BLaER1 treated with 17β-estradiol and CSF1 and Interleukin-3, amounts not matched to agents 10 nM and 100 nM (cell line): ENCODE data around the gene ZNF217.
"Not testable (repeated sequence)": the region's sequence is repeated elsewhere in the genome, so short reads cannot be mapped to it uniquely, and the experiment has no call there.

ENCODE experiments used
- H3K27ac ChIP-seq, 11 experiments: shearing (Covaris generic); formaldehyde crosslinking; 2 replicates each; pipeline ENCODE4 v1.8.1; 2022
- H3K27me3 ChIP-seq, 11 experiments: shearing (Covaris generic); formaldehyde crosslinking; 2 replicates each; pipeline ENCODE4 v1.8.1; 2022
- H3K36me3 ChIP-seq, 11 experiments: shearing (Covaris generic); formaldehyde crosslinking; 2 replicates each; pipeline ENCODE4 v1.8.1; 2022
- H3K4me1 ChIP-seq, 10 experiments: shearing (Covaris generic); formaldehyde crosslinking; 2 replicates each; pipeline ENCODE4 v1.8.1; 2022
- H3K4me2 ChIP-seq, 11 experiments: shearing (Covaris generic); formaldehyde crosslinking; 2 replicates each; pipeline ENCODE4 v1.8.1; 2022
- H3K4me3 ChIP-seq, 10 experiments: shearing (Covaris generic); formaldehyde crosslinking; 2 replicates each; pipeline ENCODE4 v1.8.1; 2022
- H3K9ac ChIP-seq, 11 experiments: shearing (Covaris generic); formaldehyde crosslinking; 2 replicates each; pipeline ENCODE4 v1.8.1; 2022
- H3K9me3 ChIP-seq, 11 experiments: shearing (Covaris generic); formaldehyde crosslinking; replicated peaks in 1 of 11; 2 replicates each; pipeline ENCODE4 v1.8.1; 2022
- H4K20me1 ChIP-seq, 11 experiments: shearing (Covaris generic); formaldehyde crosslinking; 2 replicates each; pipeline ENCODE4 v1.8.1; 2022
- Cebpa-rat ChIP-seq, 11 experiments: shearing (Covaris generic); IDR thresholded peaks; 2 replicates each; pipeline ENCODE4 v1.8.1; 2022

ZNF217 gene

GRCh38 chr20:53535878-53536277 is 57.8 kb downstream of the ZNF217 start:
- H3K9ac ChIP-seq = no peak overlapping the region
- no peak overlapping the region for H3K27ac ChIP-seq
- no peaks in the 10 kb centered on the region for H3K36me3 ChIP-seq
- TF ChIP-seq Cebpa-rat (IDR thresholded peaks at IDR 0.05) = no peak
- no peaks in the 10 kb centered on the region for H3K9me3 ChIP-seq
- H3K27me3 ChIP-seq = no peaks in the 10 kb centered on the region
- peaks cover 7 to 32% (median 19%) of the 10 kb centered on the region in 10 experiments for H3K4me1 ChIP-seq
- no peak overlapping the region for H3K4me3 ChIP-seq
- no peak overlapping the region for H3K4me2 ChIP-seq
- no peaks in the 10 kb centered on the region for H4K20me1 ChIP-seq

DNA sequence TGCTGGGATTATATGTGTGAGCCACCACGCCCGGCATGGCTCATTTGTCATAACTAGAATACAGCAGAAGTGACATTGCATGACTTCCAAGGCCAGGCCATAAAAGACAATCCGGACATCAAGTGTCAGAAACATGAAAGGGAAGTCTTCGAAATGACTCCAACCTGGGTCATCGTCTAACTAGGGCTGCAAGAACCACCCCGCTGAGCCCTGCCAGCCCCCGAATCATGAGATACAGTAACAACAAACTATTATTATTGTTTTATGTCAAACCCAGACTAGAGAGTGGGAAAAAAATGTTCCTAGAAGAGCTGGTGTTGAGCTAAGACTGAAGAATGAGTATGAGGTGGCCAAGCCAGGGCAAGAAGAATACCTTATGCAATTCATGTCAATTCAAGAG is 59.6 kb downstream of the ZNF217 start:
- no peak for TF ChIP-seq Cebpa-rat (IDR thresholded peaks at IDR 0.05)
- Histone ChIP-seq H3K4me1 (peaks cover under 1 to 20% (median 10%) of the 10 kb centered on the region in 10 experiments; a peak in 19 of 20 replicates), H3K36me3 (no peaks in the 10 kb centered on the region), H3K4me3 (no peak overlapping the region), H3K9me3 (no peaks in the 10 kb centered on the region), H3K4me2 (no peak overlapping the region), H3K9ac (no peak overlapping the region), H4K20me1 (no peaks in the 10 kb centered on the region), H3K27me3 (no peaks in the 10 kb centered on the region), H3K27ac (no peak overlapping the region)

DNA sequence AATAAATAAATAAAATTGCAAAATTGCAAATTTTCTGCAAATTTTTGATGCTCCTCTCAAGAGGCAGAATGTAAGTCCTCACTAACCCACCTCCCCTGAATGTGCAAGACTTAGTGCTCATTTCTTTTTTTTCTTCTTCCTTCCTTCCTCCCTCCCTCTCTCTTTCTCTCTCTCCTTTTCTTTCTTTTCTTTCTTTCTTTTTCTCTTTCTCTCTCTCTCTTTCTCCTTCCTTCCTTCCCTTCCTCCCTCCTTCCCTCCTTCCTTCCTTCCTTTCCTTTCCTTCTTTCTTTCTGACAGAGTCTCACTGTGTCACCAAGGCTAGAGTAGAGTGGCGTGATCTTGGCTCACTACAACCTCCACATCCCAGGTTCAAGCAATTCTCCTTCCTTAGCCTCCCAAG is 60.1 kb downstream of the ZNF217 start:
- Histone ChIP-seq H3K4me2 (no peak overlapping the region), H3K27me3 (no peaks in the 10 kb centered on the region), H3K4me1 (peaks cover 0 to 15% (median 6%) of the 10 kb centered on the region in 10 experiments; a peak in 14 of 20 replicates), H3K36me3 (no peaks in the 10 kb centered on the region), H3K27ac (no peak overlapping the region), H3K4me3 (no peak overlapping the region), H3K9ac (no peak overlapping the region), H3K9me3 (no peaks in the 10 kb centered on the region), H4K20me1 (no peaks in the 10 kb centered on the region)
- TF ChIP-seq Cebpa-rat (IDR thresholded peaks at IDR 0.05) = no peak

- not testable (repeated sequence) for H3K27me3 ChIP-seq, H3K4me3 ChIP-seq, H3K9me3 ChIP-seq, H3K36me3 ChIP-seq, H3K27ac ChIP-seq, H4K20me1 ChIP-seq, H3K9ac ChIP-seq, H3K4me1 ChIP-seq
- peak overlapping the region in 2 of 11 experiments; percentile 30 to 61; a peak in 3 of 22 replicates for H3K4me2 ChIP-seq
Measured at GRCh38 chr20:53532654-53533312, 60.9 kb downstream of the ZNF217 start.

GRCh38 chr20:53530440-53530839 is 63.2 kb downstream of the ZNF217 start:
- Histone ChIP-seq H3K4me1 (peaks cover 0 to 8% (median 2%) of the 10 kb centered on the region in 10 experiments; a peak in 6 of 20 replicates), H3K9ac (no peak overlapping the region), H3K9me3 (no peaks in the 10 kb centered on the region), H3K27me3 (no peaks in the 10 kb centered on the region), H3K4me2 (no peak overlapping the region), H3K36me3 (no peaks in the 10 kb centered on the region), H3K4me3 (no peak overlapping the region), H3K27ac (no peak overlapping the region), H4K20me1 (no peaks in the 10 kb centered on the region)
- TF ChIP-seq Cebpa-rat (IDR thresholded peaks at IDR 0.05) = no peak

DNA sequence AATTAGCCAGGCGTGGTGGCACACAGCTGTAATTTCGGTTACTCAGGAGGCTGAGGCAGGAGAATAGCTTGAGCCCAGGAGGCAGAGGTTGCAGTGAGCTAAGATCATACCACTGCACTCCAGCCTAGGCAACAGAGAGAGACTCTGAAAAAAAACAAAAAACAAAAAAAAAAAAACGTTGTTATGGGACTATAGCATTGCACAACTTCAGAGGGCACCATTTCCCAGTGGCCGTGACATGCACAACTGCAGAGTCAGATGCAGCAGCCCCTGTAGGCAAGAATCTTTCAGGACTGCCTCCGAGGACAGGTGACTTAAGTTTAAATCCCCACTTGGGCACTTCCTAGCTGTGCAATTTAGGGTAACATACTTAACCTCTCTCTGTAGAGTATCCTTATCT is 64.0 kb downstream of the ZNF217 start:
- no peak overlapping the region for H3K9ac ChIP-seq
- no peak overlapping the region for H3K4me3 ChIP-seq
- H3K9me3 ChIP-seq = no peaks in the 10 kb centered on the region
- no peaks in the 10 kb centered on the region for H3K27me3 ChIP-seq
- no peaks in the 10 kb centered on the region for H4K20me1 ChIP-seq
- no peak overlapping the region for H3K27ac ChIP-seq
- TF ChIP-seq Cebpa-rat (IDR thresholded peaks at IDR 0.05) = no peak
- peaks cover 0 to 7% (median 2%) of the 10 kb centered on the region in 10 experiments; a peak in 6 of 20 replicates for H3K4me1 ChIP-seq
- H3K4me2 ChIP-seq = no peak overlapping the region
- H3K36me3 ChIP-seq = no peaks in the 10 kb centered on the region

- H3K4me2 ChIP-seq = no peak overlapping the region
- no peaks in the 10 kb centered on the region for H3K27me3 ChIP-seq
- TF ChIP-seq Cebpa-rat (IDR thresholded peaks at IDR 0.05) = no peak
- no peaks in the 10 kb centered on the region for H4K20me1 ChIP-seq
- H3K4me3 ChIP-seq = no peak overlapping the region
- H3K4me1 ChIP-seq = no peaks in the 10 kb centered on the region
- H3K9ac ChIP-seq = no peak overlapping the region
- no peaks in the 10 kb centered on the region for H3K9me3 ChIP-seq
- H3K27ac ChIP-seq = no peak overlapping the region
- H3K36me3 ChIP-seq = no peaks in the 10 kb centered on the region
Measured at GRCh38 chr20:53527196-53527595, 66.4 kb downstream of the ZNF217 start.

DNA sequence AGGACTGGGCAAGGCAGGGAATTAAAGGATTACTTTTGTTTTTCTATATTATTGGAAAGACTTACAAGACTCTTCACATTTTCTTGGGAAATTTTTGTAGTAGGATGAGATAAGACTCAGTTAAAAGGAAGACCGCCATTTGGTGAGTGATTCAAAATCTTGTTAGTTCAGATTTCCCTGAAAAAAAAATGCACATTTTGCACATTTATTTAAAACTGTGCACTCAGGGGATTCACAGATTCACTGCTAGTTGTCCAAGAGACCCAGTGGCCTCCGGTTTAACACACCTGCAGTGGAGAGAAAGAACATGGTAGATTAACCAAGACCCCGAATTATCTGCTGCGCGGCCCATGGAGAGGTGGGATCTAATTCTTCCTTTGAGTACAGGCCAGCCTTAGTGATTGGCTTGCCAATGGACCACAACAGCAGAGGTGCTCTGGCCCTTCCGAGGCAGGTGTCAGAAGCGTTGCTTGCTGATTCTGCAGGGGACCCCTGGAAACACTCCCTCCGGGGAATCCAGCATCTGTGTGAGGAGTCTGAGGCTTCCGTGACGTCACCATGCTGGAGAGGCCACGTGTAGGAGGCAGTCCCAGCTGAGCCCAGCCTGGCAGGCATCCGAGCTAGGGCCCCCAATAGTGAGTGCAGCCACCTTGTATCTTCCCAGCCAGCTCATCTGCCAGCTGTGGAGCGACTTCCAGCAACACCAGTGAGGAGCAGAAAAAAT is 68.9 kb downstream of the ZNF217 start:
- H3K9ac ChIP-seq = no peak overlapping the region
- peaks cover 0 to under 1% (median 0%) of the 10 kb centered on the region in 10 experiments; a peak in 1 of 20 replicates for H3K4me1 ChIP-seq
- H3K4me2 ChIP-seq = no peak overlapping the region
- H3K9me3 ChIP-seq = no peaks in the 10 kb centered on the region
- no peaks in the 10 kb centered on the region for H3K27me3 ChIP-seq
- H3K4me3 ChIP-seq = no peak overlapping the region
- H3K27ac ChIP-seq = no peak overlapping the region
- H4K20me1 ChIP-seq = no peaks in the 10 kb centered on the region
- no peaks in the 10 kb centered on the region for H3K36me3 ChIP-seq
- no peak for TF ChIP-seq Cebpa-rat (IDR thresholded peaks at IDR 0.05)

- H3K4me3 ChIP-seq, H3K36me3 ChIP-seq, H3K4me2 ChIP-seq, H3K9ac ChIP-seq, H3K27ac ChIP-seq, H3K27me3 ChIP-seq, H4K20me1 ChIP-seq, H3K4me1 ChIP-seq, H3K9me3 ChIP-seq: not testable (repeated sequence)
Measured at GRCh38 chr20:53523615-53524014, 70.0 kb downstream of the ZNF217 start.

DNA sequence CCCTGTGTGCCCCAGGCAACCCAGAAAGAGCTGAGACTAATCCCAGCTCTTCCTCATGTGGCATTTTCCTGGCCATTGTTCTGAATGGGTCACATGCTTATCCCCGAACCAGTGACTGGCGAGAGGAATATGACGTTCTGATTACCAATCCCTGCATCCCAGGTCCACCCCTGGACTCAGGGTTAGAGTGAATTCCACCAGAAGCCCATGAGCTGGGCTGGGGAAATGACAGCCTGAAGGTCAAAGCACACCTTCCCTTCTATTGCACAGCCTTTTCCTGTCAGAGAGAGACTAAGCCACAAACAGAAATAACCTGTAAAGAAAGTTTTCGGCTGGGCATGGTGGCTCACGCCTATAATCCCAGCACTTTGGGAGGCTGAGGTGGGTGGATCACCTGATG is 70.9 kb downstream of the ZNF217 start:
- H3K9ac ChIP-seq = no peak overlapping the region
- no peaks in the 10 kb centered on the region for H4K20me1 ChIP-seq
- H3K36me3 ChIP-seq = no peaks in the 10 kb centered on the region
- no peak overlapping the region for H3K4me3 ChIP-seq
- peaks cover 0 to 5% (median 0%) of the 10 kb centered on the region in 10 experiments; a peak in 1 of 20 replicates for H3K4me1 ChIP-seq
- H3K27ac ChIP-seq = no peak overlapping the region
- H3K4me2 ChIP-seq = no peak overlapping the region
- no peaks in the 10 kb centered on the region for H3K9me3 ChIP-seq
- TF ChIP-seq Cebpa-rat (IDR thresholded peaks at IDR 0.05) = no peak
- H3K27me3 ChIP-seq = no peaks in the 10 kb centered on the region
